ENCODE results near the gene ZNF608.

DNA sequence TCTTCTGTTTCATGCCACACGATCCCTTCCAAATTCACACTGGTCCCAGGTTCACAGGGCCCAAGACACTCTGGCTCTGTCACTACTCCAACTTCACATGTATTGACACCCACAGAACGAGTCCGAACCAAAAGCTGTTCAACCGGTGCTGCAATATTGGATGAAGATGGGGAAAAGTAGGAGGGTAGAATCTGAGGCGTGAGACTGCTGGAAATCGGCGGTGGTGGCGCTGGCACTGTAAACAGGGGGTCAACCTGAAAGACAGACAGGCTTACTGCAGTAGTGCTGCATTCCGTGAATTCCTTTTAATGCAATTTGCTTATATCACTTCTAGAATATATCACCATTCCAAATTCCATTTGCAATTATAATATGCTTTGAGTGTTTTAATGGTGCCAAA lies 45.4 kb downstream of the ZNF608 start:
- TF ChIP-seq RARB (CRISPR knock-in tag; IDR thresholded peaks at IDR 0.05) (no peak), ISL1 (CRISPR knock-in tag; IDR thresholded peaks at IDR 0.05) (no peak), TCF4 (CRISPR knock-in tag; IDR thresholded peaks at IDR 0.05; ENCODE audit: borderline replicate concordance) (no peak), ZNF565 (CRISPR knock-in tag; conservative IDR thresholded peaks at IDR 0.05; ENCODE audit: low read depth) (no peak), ZNF70 (CRISPR knock-in tag; IDR thresholded peaks at IDR 0.05) (no peak), ZFP30 (CRISPR knock-in tag; IDR thresholded peaks at IDR 0.05) (no peak), ZC3H10 (CRISPR knock-in tag; IDR thresholded peaks at IDR 0.05) (no peak), OSR1 (CRISPR knock-in tag; IDR thresholded peaks at IDR 0.05) (no peak)
- TF ChIP-seq, protein P1, sequence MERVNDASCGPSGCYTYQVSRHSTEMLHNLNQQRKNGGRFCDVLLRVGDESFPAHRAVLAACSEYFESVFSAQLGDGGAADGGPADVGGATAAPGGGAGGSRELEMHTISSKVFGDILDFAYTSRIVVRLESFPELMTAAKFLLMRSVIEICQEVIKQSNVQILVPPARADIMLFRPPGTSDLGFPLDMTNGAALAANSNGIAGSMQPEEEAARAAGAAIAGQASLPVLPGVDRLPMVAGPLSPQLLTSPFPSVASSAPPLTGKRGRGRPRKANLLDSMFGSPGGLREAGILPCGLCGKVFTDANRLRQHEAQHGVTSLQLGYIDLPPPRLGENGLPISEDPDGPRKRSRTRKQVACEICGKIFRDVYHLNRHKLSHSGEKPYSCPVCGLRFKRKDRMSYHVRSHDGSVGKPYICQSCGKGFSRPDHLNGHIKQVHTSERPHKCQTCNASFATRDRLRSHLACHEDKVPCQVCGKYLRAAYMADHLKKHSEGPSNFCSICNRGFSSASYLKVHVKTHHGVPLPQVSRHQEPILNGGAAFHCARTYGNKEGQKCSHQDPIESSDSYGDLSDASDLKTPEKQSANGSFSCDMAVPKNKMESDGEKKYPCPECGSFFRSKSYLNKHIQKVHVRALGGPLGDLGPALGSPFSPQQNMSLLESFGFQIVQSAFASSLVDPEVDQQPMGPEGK (CRISPR knock-in tag; IDR thresholded peaks at IDR 0.05; ENCODE audit: borderline replicate concordance): no peak
- TF ChIP-seq, protein P2, sequence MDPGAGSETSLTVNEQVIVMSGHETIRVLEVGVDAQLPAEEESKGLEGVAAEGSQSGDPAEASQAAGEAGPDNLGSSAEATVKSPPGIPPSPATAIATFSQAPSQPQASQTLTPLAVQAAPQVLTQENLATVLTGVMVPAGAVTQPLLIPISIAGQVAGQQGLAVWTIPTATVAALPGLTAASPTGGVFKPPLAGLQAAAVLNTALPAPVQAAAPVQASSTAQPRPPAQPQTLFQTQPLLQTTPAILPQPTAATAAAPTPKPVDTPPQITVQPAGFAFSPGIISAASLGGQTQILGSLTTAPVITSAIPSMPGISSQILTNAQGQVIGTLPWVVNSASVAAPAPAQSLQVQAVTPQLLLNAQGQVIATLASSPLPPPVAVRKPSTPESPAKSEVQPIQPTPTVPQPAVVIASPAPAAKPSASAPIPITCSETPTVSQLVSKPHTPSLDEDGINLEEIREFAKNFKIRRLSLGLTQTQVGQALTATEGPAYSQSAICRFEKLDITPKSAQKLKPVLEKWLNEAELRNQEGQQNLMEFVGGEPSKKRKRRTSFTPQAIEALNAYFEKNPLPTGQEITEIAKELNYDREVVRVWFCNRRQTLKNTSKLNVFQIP (CRISPR knock-in tag; IDR thresholded peaks at IDR 0.05; ENCODE audit: borderline replicate concordance, low read depth): no peak
- TF ChIP-seq, protein P3, sequence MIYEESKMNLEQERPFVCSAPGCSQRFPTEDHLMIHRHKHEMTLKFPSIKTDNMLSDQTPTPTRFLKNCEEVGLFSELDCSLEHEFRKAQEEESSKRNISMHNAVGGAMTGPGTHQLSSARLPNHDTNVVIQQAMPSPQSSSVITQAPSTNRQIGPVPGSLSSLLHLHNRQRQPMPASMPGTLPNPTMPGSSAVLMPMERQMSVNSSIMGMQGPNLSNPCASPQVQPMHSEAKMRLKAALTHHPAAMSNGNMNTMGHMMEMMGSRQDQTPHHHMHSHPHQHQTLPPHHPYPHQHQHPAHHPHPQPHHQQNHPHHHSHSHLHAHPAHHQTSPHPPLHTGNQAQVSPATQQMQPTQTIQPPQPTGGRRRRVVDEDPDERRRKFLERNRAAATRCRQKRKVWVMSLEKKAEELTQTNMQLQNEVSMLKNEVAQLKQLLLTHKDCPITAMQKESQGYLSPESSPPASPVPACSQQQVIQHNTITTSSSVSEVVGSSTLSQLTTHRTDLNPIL (CRISPR knock-in tag; IDR thresholded peaks at IDR 0.05; ENCODE audit: low read depth): no peak

All from SK-N-SH treated with all-trans-retinoic acid at 6 μM for 48 hours (cell line).